Neural progenitor cell (in vitro differentiated cells): ENCODE data around the gene TCF15.

Experiments
- EZH2phosphoT487 ChIP-seq: fragments of 200-600 bp; sonication (generic); IDR thresholded peaks from 2 replicates; pipeline ENCODE4 v1.6.1; 2017; ENCODE audit warnings: antibody characterized with exemption
- TF ChIP-seq, protein P1 (sequence below): fragments of 200-600 bp; sonication (generic); IDR thresholded peaks from 2 replicates; pipeline ENCODE4 v1.5.1; 2017; ENCODE audit warnings: antibody characterized with exemption, mild to moderate bottlenecking

DNA sequence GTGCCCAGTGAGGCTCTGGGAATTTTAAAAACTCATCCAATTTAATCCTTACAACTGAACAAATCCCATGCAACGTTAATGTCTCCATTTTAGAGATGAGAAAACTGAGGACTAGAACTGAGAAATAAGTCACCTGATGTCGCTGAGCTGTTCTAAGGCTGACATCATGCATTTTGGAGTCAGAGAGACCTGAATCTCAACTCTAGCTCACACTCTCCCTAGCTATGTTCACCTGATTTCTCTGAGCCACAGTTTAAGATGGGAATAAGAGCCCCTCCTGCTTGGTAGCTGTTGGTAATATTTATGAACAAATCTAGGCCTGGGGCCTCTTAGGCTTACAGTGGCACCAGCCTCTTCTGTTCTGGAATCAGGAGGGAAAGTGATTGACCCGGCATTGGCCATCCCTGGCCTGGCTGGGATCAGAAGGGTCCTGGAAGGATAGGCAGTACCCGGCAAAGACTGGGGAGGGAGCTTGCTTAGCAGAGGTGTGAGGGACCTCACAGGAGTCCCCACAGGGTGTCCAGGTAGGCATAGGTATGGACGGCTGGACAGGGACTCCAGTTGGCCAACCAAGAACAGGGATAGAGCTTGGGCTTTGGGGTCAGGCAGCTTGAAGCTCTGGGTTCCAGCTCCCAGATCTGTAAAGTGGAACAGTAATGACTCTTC, 47.7 kb downstream of the TCF15 start:
- TF ChIP-seq, protein P1, sequence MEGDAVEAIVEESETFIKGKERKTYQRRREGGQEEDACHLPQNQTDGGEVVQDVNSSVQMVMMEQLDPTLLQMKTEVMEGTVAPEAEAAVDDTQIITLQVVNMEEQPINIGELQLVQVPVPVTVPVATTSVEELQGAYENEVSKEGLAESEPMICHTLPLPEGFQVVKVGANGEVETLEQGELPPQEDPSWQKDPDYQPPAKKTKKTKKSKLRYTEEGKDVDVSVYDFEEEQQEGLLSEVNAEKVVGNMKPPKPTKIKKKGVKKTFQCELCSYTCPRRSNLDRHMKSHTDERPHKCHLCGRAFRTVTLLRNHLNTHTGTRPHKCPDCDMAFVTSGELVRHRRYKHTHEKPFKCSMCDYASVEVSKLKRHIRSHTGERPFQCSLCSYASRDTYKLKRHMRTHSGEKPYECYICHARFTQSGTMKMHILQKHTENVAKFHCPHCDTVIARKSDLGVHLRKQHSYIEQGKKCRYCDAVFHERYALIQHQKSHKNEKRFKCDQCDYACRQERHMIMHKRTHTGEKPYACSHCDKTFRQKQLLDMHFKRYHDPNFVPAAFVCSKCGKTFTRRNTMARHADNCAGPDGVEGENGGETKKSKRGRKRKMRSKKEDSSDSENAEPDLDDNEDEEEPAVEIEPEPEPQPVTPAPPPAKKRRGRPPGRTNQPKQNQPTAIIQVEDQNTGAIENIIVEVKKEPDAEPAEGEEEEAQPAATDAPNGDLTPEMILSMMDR = no peak
- no peak for TF ChIP-seq EZH2phosphoT487
